T-helper 2 cell (primary cell): ENCODE results near the gene EIF2A.
A peak's percentile ranks its signal among the peaks of the same experiment; 100 is the strongest.
"Not testable (repeated sequence)": the region's sequence is repeated elsewhere in the genome, so short reads cannot be mapped to it uniquely, and the experiment has no call there.

Experiments used
- DNase-seq, 5 experiments: peaks; one replicate each; pipeline versions ENCODE4 v3.0.0 to v3.0.0-alpha.2; 2012 to 2022

EIF2A gene

DNA sequence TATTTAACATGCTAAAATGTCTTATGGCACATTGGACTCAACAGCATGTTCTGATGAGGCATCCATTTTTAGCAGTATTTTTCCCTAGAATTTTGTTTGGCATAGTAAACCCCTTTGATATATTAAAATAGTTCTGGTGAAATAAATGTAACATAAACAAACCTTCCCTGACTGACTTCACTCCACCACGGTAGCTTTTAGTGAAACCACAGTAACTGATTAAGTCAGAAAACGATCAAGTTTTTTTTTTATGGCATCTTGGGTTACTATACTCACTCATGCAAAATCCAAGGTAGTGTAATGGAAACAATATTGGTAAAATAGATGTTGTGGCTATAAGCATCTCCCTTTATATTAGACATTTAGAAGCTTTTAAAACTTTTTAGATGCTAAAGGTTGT is 3.1 kb upstream of the EIF2A start:
- peak in 1 of 5 experiments; percentile 61 for DNase-seq

DNA sequence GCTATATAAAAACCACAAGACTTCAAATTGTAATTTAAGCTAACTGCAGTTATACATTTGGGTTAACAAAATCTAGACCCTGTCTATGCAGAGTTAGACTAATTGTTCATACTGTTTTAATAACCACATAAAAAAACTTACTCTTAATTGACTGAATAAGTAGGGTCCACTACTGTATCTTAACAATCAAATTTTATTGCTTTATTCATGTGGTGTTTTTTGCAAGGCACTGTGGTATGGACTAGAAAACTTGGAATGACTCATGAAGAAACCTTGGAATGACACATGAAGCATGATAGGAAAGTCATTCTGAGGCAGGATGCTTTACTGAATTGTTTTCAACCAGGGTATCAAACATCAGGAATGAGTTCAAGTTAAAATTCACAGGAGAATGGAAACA is 2.5 kb upstream of the EIF2A start:
- DNase-seq: peak in 1 of 5 experiments; percentile 24

DNA sequence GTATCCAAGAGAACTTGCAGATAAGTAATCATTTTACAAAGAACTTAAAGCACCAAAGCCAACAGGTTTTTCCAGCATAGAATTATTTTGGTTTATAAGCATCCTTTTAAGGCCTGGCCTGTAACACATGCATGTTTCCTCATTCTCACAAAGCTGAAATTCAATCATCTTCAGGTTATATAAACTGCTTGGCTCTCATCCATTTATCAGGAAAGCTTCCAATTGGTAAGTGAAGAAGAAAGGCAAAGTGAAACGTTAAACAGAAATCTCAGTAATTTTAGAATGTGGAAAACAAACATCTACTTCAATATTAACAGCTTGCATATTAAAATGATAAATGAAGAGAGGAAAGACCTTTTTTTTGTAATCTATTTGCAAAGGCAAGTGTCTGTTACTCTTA is 1.9 kb upstream of the EIF2A start:
- no peak for DNase-seq

DNA sequence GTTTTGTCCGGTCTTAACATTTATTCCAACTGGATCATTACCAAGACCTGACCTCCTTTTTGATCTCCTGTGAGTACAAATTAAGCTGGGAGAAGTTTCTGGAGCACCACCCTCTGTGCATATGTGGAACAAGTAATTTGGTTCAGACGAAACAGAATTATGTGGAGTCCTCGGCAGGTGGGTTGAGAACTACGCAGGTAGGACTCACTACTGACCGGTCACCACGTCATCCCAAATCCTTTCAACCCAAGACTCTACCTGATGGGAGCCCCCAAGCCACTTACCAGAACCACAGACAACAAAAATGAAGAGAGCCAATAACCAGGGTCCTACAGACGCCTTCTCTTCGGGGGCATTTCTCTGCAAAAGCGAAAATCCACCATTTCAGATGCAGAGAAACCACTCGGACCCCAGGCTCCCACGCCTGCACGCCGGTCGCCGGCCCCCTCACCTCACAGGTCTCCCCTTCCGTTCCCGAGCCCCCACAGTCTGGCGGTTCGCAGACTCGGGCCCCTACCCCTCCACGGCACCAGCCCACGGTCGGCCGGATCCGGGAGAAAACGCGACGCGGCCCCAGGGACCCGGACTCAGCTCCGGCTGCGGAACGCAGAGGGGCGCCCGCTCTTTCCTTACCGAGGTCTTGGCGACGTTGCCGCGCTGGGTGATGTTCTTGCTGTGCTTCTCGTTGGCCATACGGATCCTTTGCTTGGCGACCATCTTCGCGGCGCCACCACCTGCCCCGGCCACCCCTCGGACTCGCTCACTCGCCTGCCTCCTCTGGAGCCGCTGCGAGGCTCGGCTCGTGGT is 965 bp upstream of the EIF2A start:
- DNase-seq: peak in 3 of 5 experiments; percentile 6 to 71 (median 16)

DNA sequence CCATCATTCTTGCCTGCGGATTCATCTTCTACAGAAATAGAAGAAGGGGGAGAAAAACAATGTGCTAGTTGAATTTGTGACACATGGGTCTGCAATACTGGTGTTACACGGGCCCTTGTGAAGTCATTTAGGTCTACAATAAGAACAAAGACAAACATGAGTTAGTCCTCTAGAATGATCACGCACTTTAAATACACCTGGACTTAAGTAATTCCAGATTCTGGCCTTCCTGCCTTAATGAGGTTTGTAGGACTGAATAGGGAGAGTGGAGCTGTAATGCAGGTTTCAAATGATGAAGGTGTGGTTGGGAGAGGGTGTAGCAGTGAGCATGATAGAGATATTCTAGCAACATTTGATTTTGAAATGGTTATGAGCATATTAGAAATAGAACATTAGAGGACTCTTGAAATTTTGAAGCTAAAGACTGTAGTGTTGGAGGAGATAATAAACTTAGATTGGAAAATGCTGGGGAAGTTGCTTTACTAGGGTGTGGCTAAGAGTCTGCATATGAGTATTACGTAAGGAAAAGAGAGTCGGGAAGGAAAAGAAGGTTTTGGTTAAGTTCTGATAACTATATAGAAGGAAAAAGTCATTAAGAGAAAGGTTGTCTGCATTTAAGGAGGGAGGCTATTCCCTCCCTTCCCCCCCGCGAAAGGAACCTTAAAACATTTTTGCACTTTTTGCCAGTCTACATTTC is 606 bp downstream of the EIF2A start:
- no peak for DNase-seq

DNA sequence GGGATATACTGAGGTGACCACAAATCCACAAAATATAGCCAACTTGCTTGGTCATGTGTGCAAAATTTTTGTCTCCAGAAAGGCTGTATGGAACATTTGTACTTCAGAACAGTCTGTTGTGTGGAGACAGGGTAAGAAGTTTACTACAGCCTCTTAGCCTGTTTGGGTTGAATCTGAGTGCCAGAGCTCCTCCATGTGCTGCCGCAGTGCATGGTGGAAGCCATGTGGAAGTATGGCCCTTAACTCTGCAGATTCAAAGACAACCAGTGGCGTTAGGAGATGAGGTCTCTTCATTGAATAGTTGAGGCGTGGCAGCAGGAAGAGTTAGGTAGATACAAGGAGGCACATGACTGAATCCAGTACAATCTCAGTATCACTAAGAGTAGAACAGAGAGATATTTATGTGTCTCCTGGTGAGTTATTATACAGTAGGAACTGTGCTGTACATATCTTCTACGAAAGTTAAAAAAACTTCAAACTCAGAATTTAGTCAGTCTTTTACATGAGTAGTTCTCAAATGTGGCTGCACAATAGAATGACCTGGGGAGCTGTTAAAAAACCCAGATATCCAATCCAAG is 9.4 kb downstream of the EIF2A start:
- no peak for DNase-seq

DNA sequence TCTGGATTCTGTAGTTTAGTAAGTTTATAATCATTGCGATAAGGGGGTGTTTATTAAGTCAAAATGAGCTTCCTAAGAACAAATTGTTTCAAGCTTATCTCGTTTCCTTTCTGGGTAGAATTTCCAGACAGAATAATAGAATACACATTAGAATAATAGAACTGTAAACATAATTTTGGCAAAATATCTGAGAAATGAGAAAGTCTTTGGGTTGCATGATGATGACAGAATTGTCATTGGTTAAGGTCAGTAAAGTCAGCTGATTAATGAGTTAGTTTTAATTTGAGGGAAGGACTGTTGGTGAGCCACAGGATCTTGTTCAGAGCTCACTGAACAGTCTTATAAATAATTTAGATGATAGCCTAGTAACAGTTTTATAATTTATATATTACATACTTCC is 10.2 kb downstream of the EIF2A start:
- DNase-seq: no peak

DNA sequence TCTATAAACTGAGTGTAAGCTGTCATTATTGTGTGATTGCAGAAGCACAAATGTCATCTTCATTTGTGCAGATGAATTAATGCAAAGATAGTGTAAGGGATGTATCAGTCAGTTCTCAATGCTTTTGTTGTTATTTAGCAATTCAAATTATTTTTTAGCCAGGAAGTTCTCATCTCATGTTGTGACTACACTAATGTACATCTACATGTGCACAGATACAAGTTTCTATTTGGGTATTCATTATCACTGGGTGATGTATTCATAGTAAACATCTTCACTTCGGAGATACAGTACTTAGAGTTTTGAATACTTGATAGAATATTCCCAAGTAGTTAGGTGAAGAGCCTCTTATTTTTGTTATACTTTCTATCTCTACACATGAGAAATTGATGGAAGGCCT is 11.1 kb downstream of the EIF2A start:
- no peak for DNase-seq

DNA sequence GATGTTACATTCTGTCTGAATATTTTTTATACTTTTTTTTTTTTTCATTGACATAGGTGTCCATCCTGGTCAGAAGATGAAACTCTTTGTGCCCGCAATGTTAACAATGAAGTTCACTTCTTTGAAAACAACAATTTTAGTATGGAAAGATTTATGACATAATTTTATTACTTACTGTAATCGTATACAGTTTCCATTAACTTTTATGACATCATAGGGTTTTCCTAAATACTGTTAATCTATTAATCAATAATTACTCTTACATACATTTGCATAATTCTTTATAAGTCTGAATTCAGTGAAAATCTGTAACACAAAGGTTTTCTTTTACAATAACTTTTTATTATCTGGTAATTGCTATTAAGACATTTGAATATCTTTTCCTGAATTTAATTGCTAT is 17.7 kb downstream of the EIF2A start:
- DNase-seq: no peak

DNA sequence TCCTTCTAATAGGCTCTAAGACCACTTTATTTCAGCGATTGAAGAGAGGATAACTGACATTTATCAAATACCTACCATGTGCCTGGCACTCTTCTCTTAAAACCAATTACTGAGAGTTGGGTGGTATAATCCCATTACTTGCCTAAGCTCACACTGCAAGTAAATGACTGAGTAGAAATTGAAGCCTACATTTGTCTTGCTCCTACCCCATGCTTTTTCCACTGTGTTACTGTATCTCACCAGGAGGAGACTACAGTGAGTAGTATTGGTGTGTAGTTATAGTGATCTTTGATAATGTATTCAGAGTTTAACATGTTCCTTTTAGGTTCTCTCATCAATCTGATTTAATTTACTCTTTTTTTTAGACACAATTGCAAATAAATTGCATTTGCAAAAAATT is 20.7 kb downstream of the EIF2A start:
- no peak for DNase-seq

DNA sequence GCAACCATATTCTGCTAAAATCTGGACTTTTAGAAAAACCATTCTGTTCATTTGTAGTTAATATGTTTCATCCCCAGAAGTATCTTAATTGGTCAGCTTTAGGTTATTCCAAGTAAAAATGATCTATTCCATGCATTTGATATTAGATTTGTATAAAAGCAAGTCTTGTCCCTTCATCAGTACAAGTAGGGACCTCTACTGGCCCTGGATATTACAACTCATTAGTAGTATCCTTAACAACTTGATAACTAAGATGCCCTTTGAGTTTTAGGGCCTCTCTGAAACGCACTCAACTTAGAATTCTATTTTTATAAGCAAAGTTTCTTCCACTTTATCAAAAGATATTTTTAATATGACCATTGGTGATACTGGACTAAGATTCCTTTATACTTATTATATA is 31.3 kb downstream of the EIF2A start:
- DNase-seq: no peak

DNA sequence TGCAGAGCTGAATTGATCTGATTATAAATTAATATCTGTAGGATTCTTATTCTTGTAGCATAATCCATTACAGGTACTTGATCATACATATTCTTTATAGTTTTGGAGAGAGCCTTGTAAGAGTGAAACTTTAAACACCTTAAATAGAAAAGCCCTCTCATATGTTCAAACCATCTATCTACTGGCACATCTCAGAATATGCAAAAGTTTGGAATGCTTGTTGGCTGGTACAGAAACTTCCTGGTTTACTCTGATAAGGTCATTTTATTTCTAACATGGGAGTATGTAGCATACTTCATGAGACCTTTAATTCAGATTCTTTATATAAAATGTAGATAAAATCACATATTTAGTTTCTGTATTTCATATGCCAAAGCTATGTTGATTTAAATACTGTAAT is 34.6 kb downstream of the EIF2A start:
- DNase-seq: no peak

DNA sequence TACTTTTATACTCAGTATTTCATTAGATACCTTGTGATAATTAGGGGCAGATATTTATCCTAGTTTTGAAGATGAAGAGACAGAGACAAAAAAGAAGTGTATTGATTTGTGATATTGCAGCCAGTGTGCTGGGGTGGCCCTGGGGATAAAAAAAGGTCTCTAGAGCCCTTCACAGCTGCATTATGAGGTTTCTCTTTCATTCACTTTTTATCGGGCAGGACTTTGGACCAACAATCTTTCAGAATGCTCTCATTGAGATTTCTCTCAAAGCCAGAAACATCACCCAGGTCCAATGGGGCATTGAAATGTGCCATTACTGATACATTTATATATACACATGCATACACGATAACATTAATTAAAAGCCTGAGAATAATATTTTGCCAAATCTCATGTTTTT is 36.0 kb downstream of the EIF2A start:
- DNase-seq: no peak

DNA sequence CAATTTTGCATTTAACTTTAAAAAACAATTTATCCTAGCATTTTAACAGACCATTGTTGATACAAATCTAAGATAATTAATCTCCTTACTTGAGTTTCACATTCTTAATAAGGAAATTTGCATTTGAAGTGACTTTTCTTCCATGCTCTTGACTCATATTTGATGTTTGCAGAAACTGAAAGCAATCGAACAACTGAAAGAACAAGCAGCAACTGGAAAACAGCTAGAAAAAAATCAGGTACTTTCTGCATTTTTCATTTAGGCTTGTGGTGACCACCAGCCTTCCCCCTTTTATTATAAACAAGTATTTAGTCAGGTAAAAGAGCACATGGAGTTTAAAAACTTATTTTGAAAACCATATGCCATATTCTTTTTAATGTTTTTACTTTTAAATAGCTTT is 36.4 kb downstream of the EIF2A start:
- peak in 1 of 5 experiments; percentile 75 for DNase-seq

DNA sequence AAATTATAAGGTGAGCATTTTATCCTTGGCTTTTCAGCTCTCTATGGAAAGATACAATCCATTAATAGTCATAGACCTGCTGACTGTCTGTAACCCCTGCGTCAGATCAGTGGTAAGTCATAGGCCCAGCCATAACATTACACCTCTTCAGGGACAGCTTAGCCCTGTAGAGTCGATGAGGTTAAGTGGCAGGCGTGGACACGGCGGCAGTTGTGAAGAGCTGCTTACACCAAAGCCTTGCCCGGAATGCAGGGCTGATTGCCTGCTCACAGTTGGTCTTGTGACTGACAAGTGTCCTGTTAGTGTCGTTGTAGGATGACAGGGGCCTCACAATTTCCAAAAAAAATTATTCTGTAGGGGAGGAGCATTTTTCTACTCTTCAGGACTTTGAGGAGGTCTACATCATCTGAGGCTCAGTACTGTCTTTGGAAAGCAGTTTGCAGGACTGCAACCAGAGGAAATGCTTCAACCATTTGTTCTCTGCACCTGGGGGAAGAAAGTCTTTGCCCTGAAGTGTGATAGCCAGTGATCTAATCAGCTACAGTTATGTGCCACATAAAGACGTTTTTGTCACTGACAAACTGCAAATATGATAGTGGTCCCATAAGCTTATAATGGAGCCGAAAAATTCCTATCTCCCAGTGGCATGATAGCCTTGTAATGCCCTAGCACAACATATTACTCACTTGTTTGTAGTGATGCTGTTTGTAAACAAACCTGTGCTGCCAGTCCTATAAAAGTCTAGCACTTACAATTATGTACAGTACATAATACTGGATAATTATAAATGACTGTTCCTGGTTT is 41.6 kb downstream of the EIF2A start:
- peak in 1 of 5 experiments; percentile 42 for DNase-seq

DNA sequence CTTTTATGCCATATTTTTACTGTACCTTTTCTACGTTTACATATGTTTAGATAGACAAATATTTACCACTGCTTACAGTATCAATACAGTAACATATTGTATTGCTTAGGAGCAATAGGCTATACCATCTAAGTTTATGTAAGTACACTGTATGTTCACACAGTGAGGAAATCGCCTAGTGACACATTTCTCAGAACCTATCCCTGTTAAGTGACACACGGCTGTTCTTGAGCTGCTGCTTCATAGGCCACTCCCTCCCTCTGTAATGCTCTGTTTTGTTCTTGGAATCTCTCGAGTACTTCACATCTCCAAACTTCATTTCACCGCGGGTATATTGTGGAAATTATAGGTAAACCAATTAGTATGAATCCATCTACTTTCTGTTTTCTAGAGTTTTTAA is 43.2 kb downstream of the EIF2A start:
- peak in 1 of 5 experiments; percentile 48 for DNase-seq

DNA sequence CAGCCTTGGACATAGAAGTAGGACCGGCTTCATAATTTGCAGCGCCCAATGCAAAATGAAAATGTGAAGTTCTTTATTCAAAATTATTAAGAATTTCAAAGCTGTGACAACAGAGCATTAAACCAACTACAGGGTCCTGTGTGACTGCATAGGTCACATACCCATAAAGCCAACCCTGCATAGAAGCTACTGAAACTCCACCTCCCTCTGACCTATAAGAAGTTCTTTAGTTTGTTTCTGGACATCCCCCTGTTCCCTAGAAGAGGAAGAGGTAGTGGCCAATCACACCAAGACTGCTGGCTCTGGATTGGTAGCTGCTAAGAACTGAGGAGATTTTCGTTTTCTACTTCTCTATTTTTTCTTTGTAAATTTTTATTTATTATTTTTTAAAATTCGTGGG is 47.6 kb downstream of the EIF2A start:
- no peak for DNase-seq

DNA sequence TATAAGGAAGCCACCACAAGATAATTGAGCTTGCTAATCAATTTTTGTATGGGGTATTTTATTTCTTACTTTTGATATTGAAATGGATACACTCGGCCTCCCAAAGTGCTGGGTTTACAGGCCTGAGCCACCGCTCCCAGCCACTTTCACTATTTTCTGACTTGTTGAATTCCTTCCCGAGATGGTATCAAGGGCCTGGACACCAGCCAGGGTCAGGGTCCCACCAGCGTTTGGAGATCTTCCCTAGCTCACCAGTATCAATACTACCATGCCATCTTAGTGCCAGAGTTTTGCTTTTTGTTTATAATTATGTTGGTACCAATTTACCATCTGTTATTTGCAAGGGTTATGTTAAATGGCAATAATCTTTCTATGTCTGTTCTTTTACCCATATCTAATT is 51.1 kb downstream of the EIF2A start:
- no peak for DNase-seq

DNA sequence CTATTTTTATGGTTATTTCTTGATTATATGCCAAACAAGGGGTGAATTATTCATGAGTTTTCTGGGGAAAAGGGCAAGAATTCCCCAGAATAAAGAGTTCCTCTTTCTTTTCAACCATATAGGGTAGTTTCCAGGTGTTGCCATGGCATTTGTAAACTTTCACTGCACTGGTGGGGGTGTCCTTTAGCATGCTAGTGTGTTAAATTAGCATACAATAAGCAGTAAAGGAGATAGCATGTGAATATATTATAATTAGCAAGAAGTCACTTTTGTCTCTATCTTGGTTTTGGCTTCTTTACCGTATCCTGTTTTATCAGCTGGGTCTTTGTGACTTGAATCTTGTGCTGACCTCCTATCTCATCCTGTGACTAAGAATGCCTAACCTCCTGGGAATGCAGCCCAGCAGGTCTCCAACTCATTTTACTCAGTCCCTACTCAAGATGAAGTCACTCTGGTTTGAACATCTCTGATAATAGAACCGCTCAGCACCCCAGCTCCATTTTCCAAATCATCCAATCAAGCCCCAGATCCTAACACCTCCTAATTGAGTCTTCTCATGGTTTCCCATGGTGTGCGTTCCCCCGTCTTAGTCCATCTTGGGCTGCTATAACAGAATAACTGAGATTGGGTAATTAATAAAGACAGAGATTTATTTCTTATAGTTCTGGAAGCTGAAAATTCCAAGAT is 53.2 kb downstream of the EIF2A start:
- no peak for DNase-seq

DNA sequence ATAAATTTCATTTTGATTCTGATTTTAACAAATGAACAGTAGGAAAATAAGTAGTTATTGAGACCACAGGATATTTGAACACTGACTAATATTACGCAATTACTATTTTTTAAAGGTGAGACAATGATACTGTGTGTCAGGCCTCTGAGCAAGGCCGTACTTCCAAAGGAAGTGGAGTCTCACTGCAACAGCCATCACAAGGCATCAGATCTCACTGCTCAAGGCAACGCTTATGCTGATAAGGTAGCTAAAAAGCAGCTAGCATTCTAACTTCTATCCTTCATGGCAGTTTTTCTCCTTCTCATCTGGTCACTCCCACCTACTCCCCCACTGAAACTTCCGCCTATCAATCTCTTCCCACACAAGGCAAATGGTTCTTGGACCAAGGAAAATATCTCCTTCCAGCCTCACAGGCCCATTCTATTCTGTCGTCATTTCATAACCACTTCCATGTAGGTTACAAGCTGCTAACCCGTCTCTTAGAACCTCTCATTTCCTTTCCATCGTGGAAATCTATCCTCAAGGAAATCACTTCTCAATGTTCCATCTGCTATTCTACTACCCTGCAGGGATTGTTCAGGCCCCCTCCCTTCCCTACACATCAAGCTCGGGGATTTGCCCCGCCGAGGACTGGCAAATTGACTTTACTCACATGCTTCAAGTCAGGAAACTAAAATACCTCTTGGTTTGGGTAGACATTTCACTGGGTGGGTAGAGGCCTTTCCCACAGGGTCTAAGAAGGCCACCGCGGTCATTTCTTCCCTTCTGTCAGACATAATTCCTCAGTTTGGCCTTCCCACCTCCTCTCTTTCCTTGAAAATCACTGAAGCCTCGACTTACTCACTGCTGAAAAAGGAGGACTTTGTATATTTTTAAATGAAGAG is 54.3 kb downstream of the EIF2A start:
- DNase-seq: not testable (repeated sequence)

DNA sequence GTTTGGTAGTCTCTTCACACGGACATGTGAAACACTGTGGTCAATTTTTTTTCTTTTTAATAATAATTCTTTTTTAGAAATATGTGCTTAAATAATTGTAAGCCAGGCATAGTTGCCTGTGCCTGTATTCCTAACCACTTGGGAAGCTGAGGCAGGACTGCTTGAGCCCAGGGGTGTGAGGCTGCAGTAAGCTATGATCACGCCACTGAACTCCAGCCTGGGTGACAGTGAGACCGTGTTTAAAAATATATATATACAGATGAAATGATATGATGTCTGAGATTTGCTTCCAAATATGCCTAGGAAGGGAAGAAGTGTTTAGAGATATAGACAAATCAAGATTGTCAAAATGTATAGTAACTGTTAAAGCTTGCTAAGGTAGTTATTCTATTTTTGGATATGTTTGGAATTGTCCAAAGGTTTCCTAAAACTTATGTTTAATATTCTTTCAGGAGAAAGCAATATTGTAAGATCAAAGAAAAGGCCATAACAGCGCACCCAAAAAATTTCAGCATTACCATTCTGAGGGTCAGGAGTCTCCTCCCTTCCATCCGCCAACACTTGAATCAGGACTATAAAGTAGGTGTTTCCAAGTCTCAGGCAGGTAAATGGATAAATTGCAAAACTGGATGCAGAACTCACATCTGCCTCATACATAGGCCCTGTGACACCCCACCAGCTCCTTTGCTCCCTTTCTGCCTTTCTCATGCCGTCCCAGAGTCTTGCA is 56.0 kb downstream of the EIF2A start:
- DNase-seq: no peak
